SK-N-SH (cell line): ENCODE data around the gene NAV1. TPM values are rescaled to one million over a fixed set of nuclear protein-coding genes. Genes with fewer than 3 reads are reported as not detected.

Experiments
- CTCF ChIA-PET: fragments of 300-600, 350-600 bp; formaldehyde crosslinking; extraction: SDS; loops from one replicate; lab custom pipeline; 2021; lab: Yijun Ruan, JAX
- POLR2A ChIA-PET: fragments of 350-600 bp; sonication (Branson Sonifier 250); formaldehyde crosslinking; extraction: SDS; loops from one replicate; lab custom pipeline; 2020; ENCODE audit warnings: antibody characterized with exemption, inconsistent platforms; lab: Yijun Ruan, JAX
- DNase-seq: peaks from one replicate; pipeline ENCODE4 v3.0.0; 2012
- H2AFZ ChIP-seq: fragments of 200-600 bp; sonication (generic); 2 replicates; pipeline ENCODE4 v1.8.1; 2016; ENCODE audit warnings: antibody characterized with exemption, mild to moderate bottlenecking, low read depth
- H3F3A ChIP-seq: fragments of 200-600 bp; sonication (generic); replicated peaks from 2 replicates; pipeline ENCODE3; 2016; ENCODE audit warnings: antibody characterized with exemption, mild to moderate bottlenecking; ENCODE audit not compliant: insufficient read depth
- H3K27ac ChIP-seq, 2 experiments: fragments of 200-500 bp in 1 of 2; fragments of 200-600 bp in 1 of 2; sonication (Bioruptor generic) in 1 of 2; sonication (generic), shearing (Covaris generic) in 1 of 2; 2 replicates each; pipeline versions ENCODE4 v1.5.1 to v1.6.1; 2014 to 2016; ENCODE audit warnings: low read depth in 2 of 2, inconsistent platforms in 1 of 2, low read length in 1 of 2, mild to moderate bottlenecking in 1 of 2, mixed read lengths in 1 of 2
- H3K27me3 ChIP-seq: fragments of 200-600 bp; sonication (generic), shearing (Covaris generic); 2 replicates; pipeline ENCODE4 v1.6.1; 2016; ENCODE audit warnings: mixed run types; ENCODE audit not compliant: insufficient read depth
- H3K36me3 ChIP-seq, 2 experiments: fragments of 200-500 bp in 1 of 2; fragments of 200-600 bp in 1 of 2; sonication (Bioruptor generic) in 1 of 2; sonication (generic) in 1 of 2; replicated peaks in 1 of 2; 2 replicates each; pipeline versions ENCODE3 to v1.5.1; 2014 to 2016; ENCODE audit warnings: low read length in 1 of 2, mild to moderate bottlenecking in 1 of 2; ENCODE audit not compliant: insufficient read depth in 2 of 2, control insufficient read depth in 1 of 2
- H3K4me1 ChIP-seq, 2 experiments: fragments of 200-500 bp in 1 of 2; fragments of 200-600 bp in 1 of 2; sonication (Bioruptor generic) in 1 of 2; sonication (generic), shearing (Covaris generic) in 1 of 2; 2 replicates each; pipeline versions ENCODE4 v1.5.1 to v1.6.1; 2014 to 2016; ENCODE audit warnings: low read depth in 1 of 2, low read length in 1 of 2, mixed run types in 1 of 2; ENCODE audit not compliant: insufficient read depth in 2 of 2, control insufficient read depth in 1 of 2
- H3K4me2 ChIP-seq: fragments of 200-600 bp; sonication (generic), shearing (Covaris generic); 2 replicates; pipeline ENCODE4 v1.6.1; 2017; ENCODE audit warnings: mixed run types
- H3K4me3 ChIP-seq, 2 experiments: fragments of 200-500 bp in 1 of 2; fragments of 200-600 bp in 1 of 2; sonication (Bioruptor generic) in 1 of 2; sonication (generic), shearing (Covaris generic) in 1 of 2; 2 replicates each; pipeline versions ENCODE4 v1.5.1 to v1.8.1; 2014 to 2016; ENCODE audit warnings: low read depth in 2 of 2, inconsistent platforms in 1 of 2, low read length in 1 of 2, mild to moderate bottlenecking in 1 of 2, mixed read lengths in 1 of 2, moderate library complexity in 1 of 2
- H3K79me2 ChIP-seq: fragments of 200-600 bp; sonication (generic); 2 replicates; pipeline ENCODE4 v1.8.1; 2017; ENCODE audit warnings: mild to moderate bottlenecking; ENCODE audit not compliant: insufficient read depth
- H3K9ac ChIP-seq: fragments of 200-600 bp; sonication (generic); 2 replicates; pipeline ENCODE4 v1.6.1; 2017; ENCODE audit warnings: mixed run types
- H3K9me2 ChIP-seq: fragments of 200-600 bp; sonication (generic); 2 replicates; pipeline ENCODE4 v1.6.1; 2017; ENCODE audit warnings: mixed run types
- H3K9me3 ChIP-seq: fragments of 200-600 bp; sonication (generic); 2 replicates; pipeline ENCODE4 v1.6.1; 2017; ENCODE audit warnings: mixed run types, mild to moderate bottlenecking, moderate library complexity
- H4K20me1 ChIP-seq: fragments of 200-600 bp; sonication (generic); 2 replicates; pipeline ENCODE4 v1.6.1; 2017; ENCODE audit warnings: mild to moderate bottlenecking, mixed run types; ENCODE audit not compliant: insufficient read depth
- CHD2 ChIP-seq: fragments of 150-350 bp; IDR thresholded peaks from 2 replicates; pipeline ENCODE4 v1.6.1; 2018; ENCODE audit warnings: low read length; ENCODE audit not compliant: partially characterized antibody
- CTCF ChIP-seq: fragments of 200-600 bp; sonication (generic); IDR thresholded peaks from 2 replicates; pipeline ENCODE4 v1.6.1; 2017; ENCODE audit warnings: antibody characterized with exemption, mild to moderate bottlenecking, moderate library complexity
- ELF1 ChIP-seq: IDR thresholded peaks from 2 replicates; pipeline ENCODE4 v1.4.0; 2012
- EZH2phosphoT487 ChIP-seq: fragments of 200-600 bp; sonication (generic); IDR thresholded peaks from 2 replicates; pipeline ENCODE4 v1.6.1; 2017; ENCODE audit warnings: low read depth, mixed run types, mild to moderate bottlenecking, antibody characterized with exemption, moderate library complexity, borderline replicate concordance
- FOSL2 ChIP-seq: IDR thresholded peaks from 2 replicates; pipeline ENCODE4 v1.4.0; 2012; ENCODE audit warnings: low read depth, mild to moderate bottlenecking, moderate library complexity, borderline replicate concordance
- GABPA ChIP-seq: IDR thresholded peaks from 2 replicates; pipeline ENCODE4 v1.4.0; 2012; ENCODE audit warnings: low read depth, mild to moderate bottlenecking
- IRF3 ChIP-seq: fragments of 150-350 bp; IDR thresholded peaks from 2 replicates; pipeline ENCODE4 v1.6.1; 2016; ENCODE audit warnings: mild to moderate bottlenecking, low read depth, low read length
- MEF2A ChIP-seq: IDR thresholded peaks from 2 replicates; pipeline ENCODE4 v1.4.0; 2012; ENCODE audit warnings: low read depth, borderline replicate concordance
- PBX3 ChIP-seq: IDR thresholded peaks from 2 replicates; pipeline ENCODE4; 2012
- POLR2AphosphoS5 ChIP-seq: IDR thresholded peaks from 2 replicates; pipeline ENCODE4 v1.6.1; 2012; ENCODE audit warnings: low read depth, low read length
- RAD21 ChIP-seq: IDR thresholded peaks from 2 replicates; pipeline ENCODE4 v1.6.1; 2012; ENCODE audit warnings: mild to moderate bottlenecking, low read length
- REST ChIP-seq: IDR thresholded peaks from 2 replicates; pipeline ENCODE4 v1.6.1; 2012; ENCODE audit warnings: mild to moderate bottlenecking, low read depth, low read length, moderate library complexity
- RFX5 ChIP-seq: IDR thresholded peaks from 2 replicates; pipeline ENCODE4 v1.6.1; 2012; ENCODE audit warnings: mild to moderate bottlenecking, improper control_type of control experiment, low read length
- RXRA ChIP-seq: IDR thresholded peaks from 2 replicates; pipeline ENCODE4 v1.4.0; 2012; ENCODE audit warnings: low read depth, mild to moderate bottlenecking, borderline replicate concordance
- TAF1 ChIP-seq: IDR thresholded peaks from 2 replicates; pipeline ENCODE4 v1.6.1; 2012; ENCODE audit warnings: low read depth, mild to moderate bottlenecking, low read length, moderate library complexity, borderline replicate concordance
- TEAD4 ChIP-seq: IDR thresholded peaks from 2 replicates; pipeline ENCODE4 v1.4.0; 2012; ENCODE audit warnings: mild to moderate bottlenecking, borderline replicate concordance; ENCODE audit not compliant: insufficient read depth
- USF1 ChIP-seq: IDR thresholded peaks from 2 replicates; pipeline ENCODE4 v1.4.0; 2012; ENCODE audit warnings: low read depth, borderline replicate concordance
- YY1 ChIP-seq: IDR thresholded peaks from 2 replicates; pipeline ENCODE4 v1.4.0; 2012; ENCODE audit warnings: low read depth, mild to moderate bottlenecking
- WGBS: methylation state at CpG from one replicate; pipeline ENCODE4 v1.1.6; 2017; ENCODE audit warnings: low lambda C conversion rate; 5-methylcytosine and 5-hydroxymethylcytosine counted together
- polyA plus RNA-seq, 3 experiments: library from polyadenylated mRNA; depleted of rRNA; stranded (reverse); fragments of >200 nt; gene quantifications; 2 replicates each; pipeline ENCODE4 v1.2.3, GENCODE V29; 2012
- TF ChIP-seq, protein P1 (sequence below): IDR thresholded peaks from 2 replicates; pipeline ENCODE4 v1.4.0; 2012; ENCODE audit warnings: low read depth, borderline replicate concordance

The NAV1 gene
- polyA plus RNA-seq, 1 of the 3 experiments (the other 2 are of a cell fraction) = 16.1 TPM

GRCh38 chr1:201566529-201566823, 27.5 kb downstream of the NAV1 start:
- no peak overlapping the region for H3K27ac ChIP-seq
- no peaks in the 10 kb centered on the region for H3K9me3 ChIP-seq
- peaks cover 4 to 19% of the 10 kb centered on the region in 2 experiments for H3K36me3 ChIP-seq
- H4K20me1 ChIP-seq = peaks cover 96% of the 10 kb centered on the region
- 81% methylated on average over 2 of the region's 2 CpGs for WGBS
- DNase-seq = no peak
- TF ChIP-seq USF1 (no peak), CHD2 (no peak), CTCF (no peak), REST (no peak), POLR2AphosphoS5 (no peak), GABPA (no peak), ELF1 (no peak), YY1 (no peak), TAF1 (no peak), RXRA (no peak), PBX3 (no peak), MEF2A (no peak), EZH2phosphoT487 (no peak), IRF3 (no peak), RAD21 (no peak), TEAD4 (no peak), RFX5 (no peak), FOSL2 (no peak)
- TF ChIP-seq, protein P1, sequence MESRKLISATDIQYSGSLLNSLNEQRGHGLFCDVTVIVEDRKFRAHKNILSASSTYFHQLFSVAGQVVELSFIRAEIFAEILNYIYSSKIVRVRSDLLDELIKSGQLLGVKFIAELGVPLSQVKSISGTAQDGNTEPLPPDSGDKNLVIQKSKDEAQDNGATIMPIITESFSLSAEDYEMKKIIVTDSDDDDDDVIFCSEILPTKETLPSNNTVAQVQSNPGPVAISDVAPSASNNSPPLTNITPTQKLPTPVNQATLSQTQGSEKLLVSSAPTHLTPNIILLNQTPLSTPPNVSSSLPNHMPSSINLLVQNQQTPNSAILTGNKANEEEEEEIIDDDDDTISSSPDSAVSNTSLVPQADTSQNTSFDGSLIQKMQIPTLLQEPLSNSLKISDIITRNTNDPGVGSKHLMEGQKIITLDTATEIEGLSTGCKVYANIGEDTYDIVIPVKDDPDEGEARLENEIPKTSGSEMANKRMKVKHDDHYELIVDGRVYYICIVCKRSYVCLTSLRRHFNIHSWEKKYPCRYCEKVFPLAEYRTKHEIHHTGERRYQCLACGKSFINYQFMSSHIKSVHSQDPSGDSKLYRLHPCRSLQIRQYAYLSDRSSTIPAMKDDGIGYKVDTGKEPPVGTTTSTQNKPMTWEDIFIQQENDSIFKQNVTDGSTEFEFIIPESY = no peak
- TF ChIP-seq, all 33 proteins: peak for 0
- H3K4me1 ChIP-seq = peaks cover 17 to 55% of the 10 kb centered on the region in 2 experiments
- no peak overlapping the region for H2AFZ ChIP-seq
- H3F3A ChIP-seq = peaks cover 19% of the 10 kb centered on the region
- CTCF ChIA-PET = interaction anchor here (1.0 to 2.0 kb wide), 6 partner anchors 12 to 143 kb away, joined by 3 to 6 read pairs (median 4); no protein-coding TSS in a partner anchor
- H3K79me2 ChIP-seq = peaks cover 100% of the 10 kb centered on the region
- POLR2A ChIA-PET = no interaction called here
- H3K4me3 ChIP-seq = no peak overlapping the region
- no peaks in the 10 kb centered on the region for H3K9me2 ChIP-seq
- no peak overlapping the region for H3K9ac ChIP-seq
- H3K27me3 ChIP-seq = no peaks in the 10 kb centered on the region
- H3K4me2 ChIP-seq = no peak overlapping the region
